Fibroblast of mammary gland (primary cell): ENCODE data around the gene EVA1B.

ENCODE experiments used
- DNase-seq: peaks from one replicate; pipeline ENCODE4 v3.0.0-alpha.2; 2010; ENCODE audit warnings: low read depth
- H3K4me3 ChIP-seq: 2 replicates; pipeline ENCODE4 v1.5.1; 2011; ENCODE audit warnings: low read depth, mild to moderate bottlenecking, low read length, moderate library complexity; ENCODE audit not compliant: control insufficient read depth
- CTCF ChIP-seq: conservative IDR thresholded peaks from 2 replicates; pipeline ENCODE4 v1.5.1; 2011; ENCODE audit warnings: low read depth, low read length, inconsistent platforms; ENCODE audit not compliant: control insufficient read depth, insufficient read depth

The EVA1B gene

GRCh38 chr1:36284517-36284916 lies 38.9 kb downstream of the EVA1B start:
- DNase-seq = peak; percentile 18
- no peak for TF ChIP-seq CTCF
- H3K4me3 ChIP-seq = no peak overlapping the region

- no peak for DNase-seq
- H3K4me3 ChIP-seq = no peak overlapping the region
- no peak for TF ChIP-seq CTCF
Measured at GRCh38 chr1:36284061-36284460, 39.4 kb downstream of the EVA1B start.

GRCh38 chr1:36279789-36280296 lies 43.6 kb downstream of the EVA1B start:
- no peak for TF ChIP-seq CTCF
- DNase-seq = no peak
- H3K4me3 ChIP-seq = no peak overlapping the region

GRCh38 chr1:36279110-36279788 lies 44.2 kb downstream of the EVA1B start:
- H3K4me3 ChIP-seq = no peak overlapping the region
- peak; percentile 76 for DNase-seq
- TF ChIP-seq CTCF = no peak

- no peak for TF ChIP-seq CTCF
- no peak for DNase-seq
- no peak overlapping the region for H3K4me3 ChIP-seq
Measured at GRCh38 chr1:36276688-36277087, 46.8 kb downstream of the EVA1B start.

GRCh38 chr1:36274201-36274600 lies 49.2 kb downstream of the EVA1B start:
- no peak for TF ChIP-seq CTCF
- H3K4me3 ChIP-seq = no peak overlapping the region
- DNase-seq = no peak
